Skeletal muscle tissue (tissue), 4 donors: Measurements from ENCODE around the gene RTN4RL1. TPM values are rescaled to one million over a fixed set of nuclear protein-coding genes. Genes with fewer than 3 reads are reported as not detected.

Experiments used
- H3K27ac ChIP-seq: one replicate; pipeline ENCODE4 v1.7.0; 2013; ENCODE audit warnings: mild to moderate bottlenecking, low read depth, low read length, inconsistent platforms
- H3K27me3 ChIP-seq, 3 donors: one replicate each; pipeline ENCODE4 v1.7.0; 2013; ENCODE audit warnings: low read length in 3 of 3; ENCODE audit not compliant: control insufficient read depth in 3 of 3, insufficient read depth in 3 of 3
- H3K36me3 ChIP-seq, 3 donors: one replicate each; pipeline ENCODE4 v1.7.0; 2013; ENCODE audit warnings: low read length in 3 of 3; ENCODE audit not compliant: control insufficient read depth in 3 of 3, insufficient read depth in 3 of 3
- H3K4me1 ChIP-seq, 3 donors: one replicate each; pipeline ENCODE4 v1.7.0; 2013; ENCODE audit warnings: low read length in 3 of 3, mild to moderate bottlenecking in 3 of 3; ENCODE audit not compliant: control insufficient read depth in 3 of 3, insufficient read depth in 3 of 3
- H3K4me3 ChIP-seq, 3 donors: one replicate each; pipeline ENCODE4 v1.7.0; 2013; ENCODE audit warnings: low read length in 3 of 3
- H3K9ac ChIP-seq, 3 donors: one replicate each; pipeline ENCODE4 v1.7.0; 2013; ENCODE audit warnings: low read length in 3 of 3, mild to moderate bottlenecking in 3 of 3, moderate library complexity in 2 of 3, low read depth in 1 of 3
- H3K9me3 ChIP-seq, 3 donors: one replicate each; pipeline ENCODE4 v1.7.0; 2013; ENCODE audit warnings: low read length in 3 of 3; ENCODE audit not compliant: control insufficient read depth in 3 of 3
- total RNA-seq: library from RNA; depleted of rRNA; stranded (reverse); fragments of >200 nt; gene quantifications from one replicate; pipeline ENCODE4 v1.2.3, GENCODE V29; 2014
- donor health status: Osteomylitis.

RTN4RL1 gene
- total RNA-seq, 1 donor from 2014 or later: 1.0 TPM

GRCh38 chr17:1907909-1908698 lies 117.0 kb downstream of the RTN4RL1 start:
- peaks cover 20 to 42% (median 21%) of the 10 kb centered on the region in 3 donors for H3K27me3 ChIP-seq

GRCh38 chr17:1907216-1907631 lies 117.9 kb downstream of the RTN4RL1 start:
- H3K9ac ChIP-seq: peak overlapping the region in 2 of 3 donors; percentile 55 to 66
- no peaks in the 10 kb centered on the region for H3K36me3 ChIP-seq
- peaks cover 15 to 36% (median 16%) of the 10 kb centered on the region in 3 donors for H3K27me3 ChIP-seq
- peaks cover 30 to 44% (median 37%) of the 10 kb centered on the region in 3 donors for H3K4me1 ChIP-seq
- no peak overlapping the region for H3K27ac ChIP-seq
- no peaks in the 10 kb centered on the region for H3K9me3 ChIP-seq
- peak overlapping the region in 1 of 3 donors; percentile 45 for H3K4me3 ChIP-seq

More at GRCh38 chr17:1907909-1908698, 117.0 kb downstream of the RTN4RL1 start:
- peak overlapping the region; percentile 56 to 66 (median 58) for H3K4me3 ChIP-seq
- H3K27ac ChIP-seq: no peak overlapping the region
- no peaks in the 10 kb centered on the region for H3K36me3 ChIP-seq
- H3K4me1 ChIP-seq: peaks cover 30 to 44% (median 37%) of the 10 kb centered on the region in 3 donors
- peak overlapping the region; percentile 45 to 76 (median 69) for H3K9ac ChIP-seq
- H3K9me3 ChIP-seq: no peaks in the 10 kb centered on the region

- Histone ChIP-seq H3K36me3 (no peaks in the 10 kb centered on the region), H3K9me3 (no peaks in the 10 kb centered on the region), H3K27ac (no peak overlapping the region), H3K4me3 (peak overlapping the region in 1 of 3 donors; percentile 45), H3K4me1 (peaks cover 30 to 44% (median 37%) of the 10 kb centered on the region in 3 donors), H3K27me3 (peaks cover 10 to 30% (median 16%) of the 10 kb centered on the region in 3 donors), H3K9ac (peak overlapping the region in 1 of 3 donors; percentile 55)
These were observed 118.5 kb downstream of the RTN4RL1 start for GRCh38 chr17:1906662-1907101.

- Histone ChIP-seq H3K36me3 (no peaks in the 10 kb centered on the region), H3K9ac (peak overlapping the region in 1 of 3 donors; percentile 63), H3K4me1 (peaks cover 30 to 44% (median 37%) of the 10 kb centered on the region in 3 donors), H3K9me3 (no peaks in the 10 kb centered on the region), H3K4me3 (peak overlapping the region in 2 of 3 donors; percentile 15 to 54), H3K27me3 (peaks cover 7 to 24% (median 16%) of the 10 kb centered on the region in 3 donors), H3K27ac (peak overlapping the region; percentile 36)
These were observed 119.8 kb downstream of the RTN4RL1 start for GRCh38 chr17:1905190-1905913.

- H3K27me3 ChIP-seq: peaks cover 7 to 24% (median 16%) of the 10 kb centered on the region in 3 donors
- H3K36me3 ChIP-seq: no peaks in the 10 kb centered on the region
- H3K4me1 ChIP-seq: peaks cover 30 to 44% (median 39%) of the 10 kb centered on the region in 3 donors
- peak overlapping the region in 2 of 3 donors; percentile 15 to 29 for H3K4me3 ChIP-seq
- peak overlapping the region in 2 of 3 donors; percentile 12 to 63 for H3K9ac ChIP-seq
- no peaks in the 10 kb centered on the region for H3K9me3 ChIP-seq
- peak overlapping the region; percentile 36 for H3K27ac ChIP-seq
These were observed 120.6 kb downstream of the RTN4RL1 start for GRCh38 chr17:1904273-1905182.

GRCh38 chr17:1899403-1900000 lies 125.6 kb downstream of the RTN4RL1 start:
- H3K36me3 ChIP-seq: peaks cover 29 to 38% (median 36%) of the 10 kb centered on the region in 3 donors
- peaks cover 2 to 7% (median 6%) of the 10 kb centered on the region in 3 donors for H3K4me1 ChIP-seq
- H3K4me3 ChIP-seq: no peak overlapping the region
- H3K27ac ChIP-seq: no peak overlapping the region
- H3K9ac ChIP-seq: no peak overlapping the region
- no peaks in the 10 kb centered on the region for H3K9me3 ChIP-seq
- no peaks in the 10 kb centered on the region for H3K27me3 ChIP-seq

GRCh38 chr17:1898872-1899271 lies 126.3 kb downstream of the RTN4RL1 start:
- no peaks in the 10 kb centered on the region for H3K27me3 ChIP-seq
- peaks cover 0 to 2% (median 1%) of the 10 kb centered on the region in 3 donors for H3K4me1 ChIP-seq
- no peak overlapping the region for H3K4me3 ChIP-seq
- no peak overlapping the region for H3K9ac ChIP-seq
- no peaks in the 10 kb centered on the region for H3K9me3 ChIP-seq
- H3K36me3 ChIP-seq: peaks cover 29 to 39% (median 39%) of the 10 kb centered on the region in 3 donors
- no peak overlapping the region for H3K27ac ChIP-seq

GRCh38 chr17:1898332-1898731 lies 126.8 kb downstream of the RTN4RL1 start:
- H3K4me3 ChIP-seq: no peak overlapping the region
- no peak overlapping the region for H3K9ac ChIP-seq
- H3K27me3 ChIP-seq: no peaks in the 10 kb centered on the region
- H3K27ac ChIP-seq: no peak overlapping the region
- peaks cover 31 to 43% (median 41%) of the 10 kb centered on the region in 3 donors for H3K36me3 ChIP-seq
- no peaks in the 10 kb centered on the region for H3K9me3 ChIP-seq
- H3K4me1 ChIP-seq: peaks cover 0 to 2% (median 0%) of the 10 kb centered on the region in 3 donors
